ENCODE measurements around the gene ACSF3. TPM values are rescaled to one million over a fixed set of nuclear protein-coding genes. Genes with fewer than 3 reads are reported as not detected.

The ACSF3 gene
- polyA plus RNA-seq, 1 donor from 2014 or later, result 20.8 TPM

Other genes with a start within 250 kb of the ACSF3 start
- 18.9 and 19.4 TPM in 2 replicates for gene GALNS, start 236.9 kb upstream of the ACSF3 start, polyA plus RNA-seq
- gene TRAPPC2L, start 236.7 kb upstream of the ACSF3 start, polyA plus RNA-seq, result 56.8 and 70.2 TPM in 2 replicates
- gene PABPN1L, start 227.2 kb upstream of the ACSF3 start, polyA plus RNA-seq, result 0.20 and 0.48 TPM in 2 replicates
- gene CBFA2T3, start 116.6 kb upstream of the ACSF3 start, polyA plus RNA-seq, result 0.74 and 2.1 TPM in 2 replicates
- gene CDH15, start 77.9 kb downstream of the ACSF3 start, polyA plus RNA-seq, result not detected in 2 replicates
- gene SLC22A31, start 106.7 kb downstream of the ACSF3 start, polyA plus RNA-seq, result not detected in 2 replicates
- gene ZNF778, start 123.9 kb downstream of the ACSF3 start, polyA plus RNA-seq, result 14.7 and 16.3 TPM in 2 replicates

All from neural cell (in vitro differentiated cells).